ENCODE data around the gene CNTFR.

CNTFR gene

DNA sequence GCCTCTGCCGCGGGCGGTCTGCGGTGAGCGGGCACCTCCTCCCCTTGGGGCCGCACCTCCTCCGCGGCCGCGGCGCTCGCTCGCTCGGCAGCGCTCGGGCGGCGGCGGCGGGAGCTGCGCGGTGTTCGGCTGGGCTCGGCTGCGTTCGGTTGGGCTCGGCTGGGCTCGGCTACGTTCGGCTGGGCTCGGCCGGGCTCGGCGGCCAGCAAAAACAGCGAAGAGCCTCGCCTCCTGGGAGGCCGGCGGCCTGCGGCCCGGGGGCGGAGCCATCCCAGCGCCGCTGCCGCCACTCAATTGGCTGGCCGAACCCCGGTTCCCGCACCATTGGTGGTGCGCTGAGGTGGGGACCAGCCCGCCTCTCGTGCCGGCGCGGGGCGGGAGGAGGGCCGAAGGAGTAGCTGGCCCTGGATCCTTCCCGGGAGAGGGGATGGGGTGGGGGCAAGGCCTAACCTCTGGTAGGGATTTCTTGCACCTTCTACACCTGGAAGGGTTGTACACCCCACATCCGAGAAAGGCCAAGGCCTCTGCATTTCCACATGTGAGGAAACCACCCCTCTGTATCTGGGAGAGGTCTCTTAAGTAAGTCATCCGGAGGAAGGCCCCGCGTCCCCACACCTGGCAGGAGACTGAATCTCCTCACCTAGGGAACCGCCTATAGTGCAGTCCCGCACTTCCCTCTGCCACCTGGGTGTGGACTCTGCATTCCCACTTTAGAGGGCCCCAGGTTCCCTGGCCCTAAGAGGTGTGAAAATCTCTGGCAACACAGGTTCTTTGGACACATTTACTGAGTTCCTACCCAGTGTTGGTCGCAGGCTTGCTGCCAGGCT lies 66.3 kb downstream of the CNTFR start, which contains the start of gene ENHO:
ENHO (minus strand) TSS at position 20 of the 827 bp plus-strand sequence. CDS start 1,295 bp downstream, outside the sequence.
- peak; percentile 90 for DNase-seq (ENCODE audit: low spot score)

DNA sequence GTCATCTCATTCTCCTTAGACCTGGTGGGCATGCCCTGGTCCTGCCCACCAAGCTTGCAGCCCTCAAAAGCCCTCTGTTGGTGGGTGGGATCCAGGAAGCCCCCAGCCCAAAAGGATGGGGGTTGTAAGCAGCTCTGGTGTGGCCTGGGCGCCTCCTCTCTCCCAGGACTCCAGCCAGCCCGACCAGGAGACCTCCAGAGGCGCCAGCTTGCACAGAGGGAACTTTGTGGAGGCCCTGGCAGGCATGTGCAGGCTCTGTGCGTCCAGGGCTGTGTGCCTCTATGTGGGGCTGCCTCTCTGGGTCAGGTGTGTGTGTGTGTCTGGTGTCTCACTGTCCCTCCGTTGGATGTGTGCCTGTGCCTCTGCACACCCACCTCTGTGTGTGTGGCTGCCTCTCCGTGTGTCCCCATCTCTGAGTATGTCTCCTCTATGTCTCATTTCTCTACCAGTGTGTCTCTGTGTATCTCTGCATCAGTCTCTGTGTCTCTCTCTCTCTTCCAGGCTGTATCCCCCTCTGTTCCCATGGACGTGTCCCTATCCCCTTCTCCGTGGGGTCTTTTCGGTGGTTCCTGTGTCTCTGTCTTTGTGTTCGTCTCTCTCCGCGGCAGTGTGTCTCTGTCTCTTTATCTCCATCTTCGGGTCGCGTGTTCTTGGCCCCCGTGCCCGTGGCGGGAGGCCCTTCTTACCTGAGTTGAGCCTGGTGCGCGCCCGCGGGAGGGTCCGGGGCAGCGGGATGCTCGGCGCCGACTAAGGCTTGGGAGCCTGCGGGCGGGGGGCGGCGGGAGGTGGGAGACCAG lies 67.2 kb downstream of the CNTFR start:
- no peak for DNase-seq (ENCODE audit: low spot score)

DNA sequence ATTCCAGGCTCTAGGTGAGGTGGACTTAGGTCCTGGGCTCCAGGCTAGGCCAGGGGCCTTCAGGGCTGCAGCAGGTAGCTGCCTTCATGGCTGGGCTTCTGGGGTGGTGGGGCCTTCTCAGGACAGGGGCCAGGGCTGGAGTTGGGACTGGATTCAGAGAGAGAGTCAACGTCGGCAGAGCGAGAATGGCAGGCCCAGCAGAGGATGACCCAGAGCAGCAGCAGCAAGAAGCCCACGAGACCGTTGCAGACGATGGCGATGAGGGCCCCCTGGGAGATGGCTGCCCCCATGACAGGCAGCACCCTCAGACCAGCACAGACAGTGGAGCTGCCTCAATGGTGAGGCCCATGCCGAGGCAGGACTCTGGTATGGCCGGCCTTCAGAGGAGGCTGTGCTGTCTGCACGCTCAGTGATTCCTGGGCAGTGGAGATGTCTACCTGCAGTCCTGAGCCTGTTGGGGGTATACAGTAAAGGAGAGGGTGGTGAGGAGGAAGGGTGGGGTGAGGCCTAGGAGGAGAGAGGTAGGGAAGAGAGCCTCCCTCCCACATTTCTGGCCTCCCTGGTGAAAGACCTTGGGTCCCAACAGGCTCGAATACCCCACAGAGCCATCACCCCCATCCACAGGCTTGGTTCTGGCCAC lies 68.0 kb downstream of the CNTFR start:
- no peak for DNase-seq (ENCODE audit: low spot score)

DNA sequence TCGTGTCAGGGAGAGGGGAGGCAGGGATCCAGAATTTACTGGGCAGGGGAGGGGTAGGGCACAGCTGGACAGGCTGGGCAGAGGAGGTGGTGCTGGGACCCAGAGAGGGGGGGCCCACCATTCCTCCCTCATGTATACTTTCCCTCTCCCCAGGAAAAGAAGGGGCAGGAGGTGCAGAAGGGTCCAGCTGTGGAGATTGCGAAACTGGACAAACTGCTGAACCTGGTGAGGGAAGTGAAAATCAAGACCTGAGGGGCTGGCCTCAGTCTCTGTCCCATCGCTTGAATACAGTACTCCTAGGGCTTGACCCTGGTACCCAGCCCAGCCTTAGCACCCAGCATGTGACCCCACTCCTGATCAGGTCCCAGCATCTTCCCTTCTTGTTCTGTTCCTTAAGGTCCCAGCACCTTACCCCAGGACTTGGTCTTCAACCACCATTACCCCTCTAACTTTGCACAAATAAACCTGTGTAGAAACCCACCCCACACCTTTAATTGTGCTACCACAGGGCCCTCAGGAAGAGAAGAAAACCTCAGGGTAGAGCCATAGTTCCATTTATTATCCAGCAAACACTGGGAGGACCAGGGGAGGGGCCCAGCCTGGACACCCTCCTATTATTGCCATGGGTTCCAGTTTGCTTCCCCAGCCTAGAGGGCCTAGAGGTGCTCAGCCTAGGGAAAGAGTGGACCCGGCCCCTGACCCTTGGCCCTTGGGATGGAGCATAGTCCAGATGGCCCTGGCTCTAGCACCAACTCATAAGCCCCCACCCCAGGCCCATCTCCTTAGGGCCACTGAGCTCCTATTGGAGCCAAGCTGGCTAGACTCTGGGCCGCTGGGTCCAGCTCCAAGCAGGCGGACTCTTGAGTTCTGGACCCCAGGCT lies 68.8 kb downstream of the CNTFR start:
- no peak for DNase-seq (ENCODE audit: low spot score)

DNA sequence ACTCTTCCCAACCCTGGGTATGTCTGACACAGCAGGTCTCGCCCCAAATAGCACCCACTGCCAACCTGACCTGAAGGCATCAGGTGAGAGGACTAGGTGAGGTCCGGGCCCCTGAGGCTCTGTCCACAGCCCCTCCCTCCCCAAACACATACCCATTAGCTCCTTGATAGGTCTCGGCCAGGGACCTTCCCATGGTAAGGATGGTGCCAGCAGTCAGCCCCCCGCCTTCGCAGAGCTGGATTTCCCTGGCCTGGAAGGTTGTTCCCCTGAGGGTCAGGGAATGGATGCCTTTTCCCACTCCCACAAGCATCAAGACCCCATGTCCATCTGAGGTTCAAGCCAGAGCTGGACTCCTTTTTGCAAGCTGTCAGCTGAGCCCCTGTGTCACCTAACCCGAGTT lies 69.4 kb downstream of the CNTFR start:
- no peak for DNase-seq (ENCODE audit: low spot score)

DNA sequence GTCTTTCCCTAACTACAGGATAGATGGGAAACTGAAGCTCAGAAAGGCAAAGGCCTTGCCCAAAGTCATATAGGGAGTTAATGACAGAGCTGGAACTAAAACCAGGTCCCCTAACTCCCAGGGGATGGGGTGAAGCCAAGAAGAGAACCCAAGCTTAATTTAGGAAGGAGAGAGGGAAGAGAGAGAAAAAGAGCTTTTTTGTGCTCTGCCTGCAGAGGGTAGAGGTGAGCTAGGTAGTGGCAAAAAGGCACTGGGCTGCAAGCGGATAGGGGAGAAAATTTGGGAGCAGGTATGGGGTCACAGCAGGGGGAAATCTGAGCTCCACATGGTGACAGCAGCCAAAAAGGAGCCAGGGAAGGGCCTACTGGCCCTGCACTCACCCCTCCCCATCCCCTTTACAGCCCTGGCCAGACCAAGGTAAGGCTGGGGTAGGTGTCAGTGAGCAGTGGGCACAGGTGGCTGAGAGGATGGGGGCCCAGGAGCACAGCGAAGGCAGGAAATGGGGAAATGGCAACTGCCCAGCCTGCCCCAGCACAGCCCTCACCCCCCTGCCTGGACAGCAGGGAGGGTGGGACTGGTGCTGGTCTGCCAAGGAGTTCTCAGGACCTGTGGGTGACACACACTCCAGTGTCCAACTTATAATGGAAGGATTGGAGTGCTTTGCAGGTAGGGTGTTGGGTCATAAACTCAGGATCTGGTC lies 70.1 kb downstream of the CNTFR start:
- DNase-seq (ENCODE audit: low spot score), result no peak

DNA sequence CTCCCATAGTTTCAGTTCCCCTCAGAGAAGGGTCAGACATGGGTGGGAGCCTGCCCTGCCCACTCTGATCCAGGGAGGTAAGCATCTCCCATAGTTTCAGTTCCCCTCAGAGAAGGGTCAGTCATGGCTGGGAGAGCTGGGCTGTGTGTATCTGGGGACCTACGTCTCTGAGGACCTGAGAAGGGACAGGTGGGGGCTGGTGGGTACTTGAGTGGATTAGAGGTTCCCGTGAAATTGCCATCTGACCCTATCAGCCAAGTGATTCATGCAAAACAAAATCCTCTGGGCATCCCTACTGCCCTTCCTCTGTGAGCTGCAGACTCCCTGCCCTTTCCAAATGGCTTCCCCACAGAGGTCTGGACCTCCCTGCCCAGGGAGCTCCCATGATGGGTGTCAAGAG lies 70.6 kb downstream of the CNTFR start:
- no peak for DNase-seq (ENCODE audit: low spot score)

DNA sequence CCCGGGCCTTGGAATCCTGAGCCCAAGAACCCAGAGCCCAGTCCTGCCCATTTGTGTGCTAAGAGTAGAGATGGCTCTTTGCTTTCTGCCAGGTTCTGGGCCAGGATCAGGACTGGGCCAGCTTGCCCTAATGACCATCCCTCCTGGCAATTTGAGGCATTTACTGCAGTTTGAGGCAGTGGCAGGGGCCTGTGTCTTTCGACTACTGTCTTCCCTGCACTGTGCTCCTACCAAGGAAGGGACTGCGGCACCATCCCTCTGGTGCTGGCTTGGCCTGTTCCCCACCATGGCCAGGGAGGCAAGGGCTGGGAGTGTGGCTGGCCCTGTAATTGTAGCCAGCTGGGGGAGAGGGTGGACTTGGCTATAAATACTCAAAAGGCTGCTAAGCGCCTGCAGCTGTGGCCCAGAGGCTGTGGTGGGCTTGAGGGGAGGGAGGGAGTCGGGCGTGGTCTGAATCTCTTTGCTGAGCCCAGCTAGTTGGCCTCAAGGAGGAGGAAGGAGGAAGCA lies 71.4 kb downstream of the CNTFR start:
- no peak for DNase-seq (ENCODE audit: low spot score)

DNA sequence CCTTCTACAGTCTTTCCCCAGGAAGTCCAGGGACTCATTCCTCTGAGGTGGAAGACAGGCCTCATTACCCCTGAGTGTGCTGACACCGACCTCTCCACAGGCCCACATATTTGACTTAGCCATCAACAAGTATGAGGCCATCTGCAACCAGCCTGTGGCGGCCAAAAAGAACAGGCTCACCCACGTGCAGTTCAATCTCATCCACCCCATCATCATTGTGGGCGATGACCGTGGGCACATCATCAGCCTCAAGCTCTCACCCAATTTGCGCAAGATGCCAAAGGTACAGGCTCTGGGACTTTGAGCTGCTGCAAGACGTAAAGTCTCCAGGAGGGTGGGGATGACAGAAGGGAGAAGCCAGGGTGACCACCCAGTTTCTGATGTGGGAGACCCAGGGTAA lies 72.3 kb downstream of the CNTFR start:
- no peak for DNase-seq (ENCODE audit: low spot score)

DNA sequence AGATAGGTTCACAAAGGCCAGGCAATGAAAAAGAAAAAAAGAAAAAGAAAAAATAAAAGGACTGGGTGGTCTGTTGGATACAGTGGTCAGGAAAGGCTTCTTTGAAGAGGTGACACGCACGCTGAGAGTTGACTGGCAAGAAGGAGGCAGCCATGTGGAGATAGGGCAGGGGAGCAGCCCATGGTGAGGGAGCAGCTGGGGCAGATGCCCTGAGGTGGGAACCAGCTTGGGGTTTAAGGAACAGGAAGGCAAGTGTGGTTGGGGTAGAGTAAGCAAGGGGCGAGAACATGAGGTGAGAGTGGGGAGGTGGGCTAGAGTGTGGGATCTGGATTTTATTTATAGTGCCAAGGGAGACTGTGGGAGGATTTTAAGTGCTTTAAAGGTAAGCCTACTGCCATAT lies 73.6 kb downstream of the CNTFR start:
- DNase-seq (ENCODE audit: low spot score), result no peak

DNA sequence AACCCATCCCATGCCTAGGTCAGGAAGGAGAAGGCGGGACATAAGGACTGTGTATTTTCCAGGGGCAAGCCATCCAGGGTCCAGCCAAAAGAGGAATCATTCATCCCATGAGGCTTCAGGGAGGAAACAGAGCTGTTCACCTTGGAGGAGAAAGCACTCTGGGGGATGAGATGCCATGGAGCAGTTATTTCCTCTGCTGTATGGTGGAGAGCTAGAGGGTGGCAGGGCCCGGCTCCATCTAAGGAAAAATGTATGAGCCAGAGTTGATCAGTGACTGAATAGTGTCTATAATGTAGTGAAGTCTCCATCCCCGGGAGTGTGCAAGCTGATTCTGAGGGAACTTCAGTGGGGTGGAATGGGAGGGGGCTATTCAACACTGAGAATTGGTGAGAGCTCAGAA lies 74.7 kb downstream of the CNTFR start:
- no peak for DNase-seq (ENCODE audit: low spot score)

DNA sequence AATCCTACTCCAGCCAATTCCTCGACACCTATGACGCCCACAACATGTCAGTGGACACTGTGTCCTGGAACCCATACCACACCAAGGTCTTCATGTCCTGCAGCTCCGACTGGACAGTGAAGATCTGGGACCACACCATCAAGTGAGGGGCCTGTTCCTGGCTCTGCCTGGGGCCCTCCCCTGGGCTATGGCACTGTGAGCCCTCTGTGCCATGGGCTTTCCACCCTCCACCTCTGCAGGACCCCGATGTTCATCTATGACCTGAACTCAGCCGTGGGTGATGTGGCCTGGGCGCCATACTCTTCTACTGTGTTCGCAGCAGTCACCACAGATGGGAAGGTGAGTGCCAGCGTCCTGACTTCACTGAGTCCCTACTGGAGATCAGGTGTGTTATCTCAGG lies 75.1 kb downstream of the CNTFR start:
- no peak for DNase-seq (ENCODE audit: low spot score)

DNA sequence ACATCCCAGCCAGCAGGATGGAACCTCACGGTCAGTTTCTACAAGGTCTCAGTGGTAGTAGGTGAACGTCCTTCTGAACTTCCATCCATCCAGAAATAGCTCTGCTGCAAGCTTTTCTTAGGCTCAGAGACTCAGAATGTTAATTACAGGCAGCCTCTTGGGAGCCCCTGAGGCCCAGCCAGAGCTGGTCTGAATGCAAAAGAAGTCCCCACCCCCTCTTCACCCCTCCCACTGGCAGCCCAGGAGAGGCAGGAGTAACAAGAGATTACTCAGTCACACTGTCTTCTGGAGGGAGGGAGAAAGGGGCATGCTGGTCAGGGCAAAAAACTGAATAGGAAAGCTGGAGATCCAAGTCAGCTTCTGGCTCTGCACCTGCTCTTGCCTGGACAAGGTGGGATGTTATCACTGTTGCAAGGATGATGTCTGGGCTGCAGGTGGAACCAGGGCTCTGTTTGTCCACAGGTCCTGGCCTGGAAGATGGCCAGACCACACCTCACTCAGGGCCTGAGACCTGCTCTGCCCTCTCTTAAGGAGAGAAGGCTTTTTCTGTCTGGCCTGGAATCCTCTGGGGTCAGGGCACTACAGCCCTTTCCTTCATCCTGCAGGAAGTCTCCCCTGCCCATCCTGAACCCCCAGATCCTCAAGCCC lies 75.8 kb downstream of the CNTFR start:
- DNase-seq (ENCODE audit: low spot score), result no peak

DNA sequence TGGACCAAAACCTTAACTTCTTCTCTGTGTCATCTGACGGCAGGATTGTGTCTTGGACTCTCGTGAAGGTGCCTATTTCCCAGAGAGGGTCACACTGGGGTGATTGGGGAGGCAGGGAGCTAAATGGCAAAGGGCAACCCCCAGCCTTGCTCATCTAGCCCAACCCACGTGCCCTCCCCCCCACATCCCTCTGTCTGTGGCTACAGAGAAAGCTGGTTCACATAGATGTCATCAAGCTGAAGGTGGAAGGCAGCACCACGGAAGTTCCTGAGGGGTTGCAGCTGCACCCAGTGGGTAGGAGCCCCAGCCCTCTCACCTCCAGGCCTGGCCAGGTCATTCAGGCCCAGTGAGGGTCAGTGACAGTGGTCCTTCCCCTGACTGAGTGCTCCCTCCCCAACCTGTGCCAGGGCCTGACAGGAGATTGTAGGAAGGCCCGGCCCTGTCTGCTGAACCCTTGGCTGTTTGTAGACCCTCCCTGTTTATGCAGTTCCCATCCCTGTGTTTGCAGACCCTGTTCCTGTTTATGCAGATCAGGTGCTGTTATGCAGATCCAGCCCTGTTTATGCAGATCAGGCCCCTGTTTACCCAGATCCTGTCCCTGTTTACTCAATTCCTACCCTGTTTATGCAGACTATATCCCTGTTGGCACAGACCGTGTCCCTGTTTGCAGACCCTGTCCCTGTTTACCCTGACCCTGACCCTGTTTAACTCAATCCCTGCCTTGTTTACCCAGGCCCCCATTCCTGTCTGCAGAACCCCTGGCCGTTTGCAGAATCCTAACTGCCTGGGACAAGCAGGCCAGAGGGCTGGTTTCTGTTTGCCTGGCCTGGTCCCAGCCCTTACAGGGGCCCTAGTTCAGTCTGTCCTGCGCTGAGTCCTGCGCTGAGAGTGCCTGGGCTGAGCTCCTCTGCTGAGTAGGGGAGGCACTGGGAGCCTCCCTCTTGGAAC lies 77.1 kb downstream of the CNTFR start:
- no peak for DNase-seq (ENCODE audit: low spot score)

DNA sequence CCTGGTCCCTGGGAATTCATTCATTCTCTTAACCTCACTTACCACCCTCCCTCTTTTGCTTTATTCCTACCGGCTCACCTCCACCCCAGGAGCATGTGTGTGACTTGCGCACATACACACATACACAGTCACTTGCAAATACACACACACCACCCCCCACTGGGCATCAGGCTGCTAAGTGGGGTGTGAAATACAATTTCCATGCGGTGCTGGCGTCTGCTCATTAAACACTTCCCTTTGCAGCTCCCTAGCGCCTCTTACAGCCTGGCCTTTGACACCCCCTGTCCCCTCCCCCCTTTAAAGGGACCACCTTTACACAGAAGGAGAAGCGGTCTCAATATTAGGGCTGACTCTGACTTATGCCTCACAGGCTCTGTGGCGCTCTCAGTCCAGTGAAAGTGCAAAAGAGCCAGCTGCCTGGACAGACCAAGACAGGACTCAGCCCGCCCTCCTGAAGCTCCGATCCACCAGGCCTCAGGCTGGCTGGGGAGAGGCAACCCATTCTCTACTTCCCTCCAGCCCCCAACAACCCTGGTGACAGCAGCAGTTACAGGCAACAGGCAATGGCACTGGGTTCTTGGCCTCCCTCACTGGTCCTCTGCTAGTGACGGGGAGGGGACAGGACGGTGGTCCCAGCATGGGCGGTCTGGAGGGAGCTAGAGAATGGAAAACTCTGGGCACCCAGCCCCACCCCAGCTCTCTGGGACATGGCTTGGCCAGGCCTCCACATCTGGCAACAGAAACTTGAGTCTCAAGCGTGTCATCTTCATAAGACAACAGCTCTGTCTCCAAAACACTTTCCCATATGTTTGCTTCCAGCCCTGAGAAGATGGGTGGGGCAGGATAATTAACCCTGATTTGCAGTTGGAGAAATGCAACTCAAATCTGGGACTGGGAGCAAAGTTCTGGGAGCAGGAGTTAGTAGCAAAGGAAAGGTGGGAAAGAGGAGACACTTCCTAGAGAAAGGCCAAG lies 78.7 kb downstream of the CNTFR start:
- no peak for DNase-seq (ENCODE audit: low spot score)

DNA sequence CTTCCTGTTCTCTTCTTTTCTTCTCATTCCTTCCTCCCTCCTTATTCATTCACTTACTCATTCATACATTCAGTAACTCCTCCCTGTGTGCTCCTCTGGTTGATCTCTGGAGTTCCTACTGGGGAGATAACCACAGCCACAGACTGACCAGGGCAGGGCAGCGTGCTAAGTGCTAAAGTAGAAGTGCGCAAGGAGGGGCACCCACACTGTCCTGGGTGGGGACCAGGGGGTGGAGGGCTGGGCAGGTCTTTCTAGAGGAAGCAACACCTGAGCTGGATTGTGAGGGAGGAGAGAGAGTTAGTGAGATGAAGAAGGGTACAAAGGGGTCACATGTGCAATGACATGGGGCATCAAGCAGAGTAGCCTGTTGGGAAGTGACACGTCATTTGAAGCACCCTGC lies 80.6 kb downstream of the CNTFR start:
- DNase-seq (ENCODE audit: low spot score), result no peak

DNA sequence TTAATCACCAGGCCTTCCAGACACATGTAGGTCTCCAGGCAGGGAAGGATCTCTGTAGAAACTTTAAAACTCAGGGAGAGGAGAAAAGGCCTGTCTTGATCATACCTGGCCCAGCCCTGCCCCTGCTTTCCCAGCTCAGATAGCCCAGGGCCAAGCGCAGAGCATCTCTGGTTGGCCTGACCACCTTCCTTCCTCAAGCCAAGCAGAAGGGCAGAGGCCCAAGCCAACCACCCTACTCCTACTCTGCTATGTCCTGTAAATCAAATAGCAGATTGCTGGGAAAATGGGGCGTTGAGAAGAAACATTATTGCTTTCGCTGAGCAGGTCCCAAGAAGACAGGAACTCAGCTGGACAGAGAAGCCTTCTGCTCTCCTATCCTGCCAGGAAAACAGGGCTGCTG lies 81.1 kb downstream of the CNTFR start:
- DNase-seq (ENCODE audit: low spot score), result no peak

DNA sequence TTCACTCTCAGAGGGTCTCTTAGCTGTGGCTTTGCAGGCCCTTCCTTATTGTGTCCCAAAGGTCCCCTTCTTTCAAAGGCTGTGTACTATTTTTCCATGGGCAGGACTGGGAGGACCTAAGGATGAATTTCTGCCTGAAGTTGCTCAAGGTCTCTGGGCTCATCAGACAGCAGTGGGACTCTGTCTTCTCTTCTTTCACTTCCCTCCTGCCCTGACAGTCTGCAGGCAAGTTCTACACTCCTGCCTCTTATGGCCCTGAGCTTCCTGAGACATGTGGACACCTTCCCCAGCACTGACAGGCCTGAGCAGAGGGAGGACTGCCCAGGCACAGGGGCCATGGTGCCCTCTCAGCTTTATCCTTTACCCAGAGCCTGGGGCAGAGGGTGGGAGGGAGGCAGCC lies 81.6 kb downstream of the CNTFR start:
- DNase-seq (ENCODE audit: low spot score), result no peak
